ENCODE results near the gene TPRG1.

The TPRG1 gene

GRCh38 chr3:189297932-189298331 lies 126.2 kb downstream of the TPRG1 start:
- no peak overlapping the region for H2AFZ ChIP-seq (ENCODE audit: low read depth, low read length, severe bottlenecking)
- H3K4me3 ChIP-seq (ENCODE audit: insufficient read depth, low read length, poor library complexity, severe bottlenecking) = no peak overlapping the region
- no peaks in the 10 kb centered on the region for H3K27me3 ChIP-seq (ENCODE audit: low read length)
- no peak overlapping the region for H3K4me2 ChIP-seq (ENCODE audit: low read depth, low read length, poor library complexity, severe bottlenecking)
- no peaks in the 10 kb centered on the region for H3K36me3 ChIP-seq (ENCODE audit: low read length)
- H3K27ac ChIP-seq (ENCODE audit: low read depth, low read length) = no peak overlapping the region
- H3K79me2 ChIP-seq (ENCODE audit: insufficient read depth, low read length) = no peaks in the 10 kb centered on the region
- H4K20me1 ChIP-seq (ENCODE audit: low read depth, low read length) = no peaks in the 10 kb centered on the region
- H3K9me2 ChIP-seq (replicated peaks; ENCODE audit: insufficient read depth, low read length) = no peaks in the 10 kb centered on the region
- H3K9me3 ChIP-seq (ENCODE audit: insufficient read depth, low read length) = no peaks in the 10 kb centered on the region
- H3K9ac ChIP-seq (ENCODE audit: low read length) = no peak overlapping the region
- TF ChIP-seq CTCF (IDR thresholded peaks at IDR 0.05; ENCODE audit: insufficient read depth, low read length, poor library complexity, severe bottlenecking) (no peak), EZH2phosphoT487 (conservative IDR thresholded peaks at IDR 0.05; ENCODE audit: low read length) (no peak)
- H3F3A ChIP-seq (ENCODE audit: insufficient read depth) = no peaks in the 10 kb centered on the region

GRCh38 chr3:189298469-189299375 lies 127.0 kb downstream of the TPRG1 start:
- no peak for TF ChIP-seq CTCF (IDR thresholded peaks at IDR 0.05; ENCODE audit: insufficient read depth, low read length, poor library complexity, severe bottlenecking)
- TF ChIP-seq EZH2phosphoT487 (conservative IDR thresholded peaks at IDR 0.05; ENCODE audit: low read length) = no peak
- Histone ChIP-seq H3K9me2 (replicated peaks; ENCODE audit: insufficient read depth, low read length) (no peaks in the 10 kb centered on the region), H2AFZ (ENCODE audit: low read depth, low read length, severe bottlenecking) (no peak overlapping the region), H3K4me2 (ENCODE audit: low read depth, low read length, poor library complexity, severe bottlenecking) (no peak overlapping the region), H3K27ac (ENCODE audit: low read depth, low read length) (no peak overlapping the region), H3K79me2 (ENCODE audit: insufficient read depth, low read length) (no peaks in the 10 kb centered on the region), H3K36me3 (ENCODE audit: low read length) (no peaks in the 10 kb centered on the region), H3K27me3 (ENCODE audit: low read length) (no peaks in the 10 kb centered on the region), H3F3A (ENCODE audit: insufficient read depth) (no peaks in the 10 kb centered on the region), H3K9me3 (ENCODE audit: insufficient read depth, low read length) (no peaks in the 10 kb centered on the region), H3K9ac (ENCODE audit: low read length) (no peak overlapping the region), H4K20me1 (ENCODE audit: low read depth, low read length) (no peaks in the 10 kb centered on the region), H3K4me3 (ENCODE audit: insufficient read depth, low read length, poor library complexity, severe bottlenecking) (no peak overlapping the region)

GRCh38 chr3:189300345-189300744 lies 128.6 kb downstream of the TPRG1 start:
- Histone ChIP-seq H3K4me2 (ENCODE audit: low read depth, low read length, poor library complexity, severe bottlenecking) (no peak overlapping the region), H3K9me3 (ENCODE audit: insufficient read depth, low read length) (no peaks in the 10 kb centered on the region), H3K4me3 (ENCODE audit: insufficient read depth, low read length, poor library complexity, severe bottlenecking) (no peak overlapping the region), H3K27ac (ENCODE audit: low read depth, low read length) (no peak overlapping the region), H3K9ac (ENCODE audit: low read length) (no peak overlapping the region), H2AFZ (ENCODE audit: low read depth, low read length, severe bottlenecking) (no peak overlapping the region), H3K27me3 (ENCODE audit: low read length) (no peaks in the 10 kb centered on the region), H3K79me2 (ENCODE audit: insufficient read depth, low read length) (no peaks in the 10 kb centered on the region), H4K20me1 (ENCODE audit: low read depth, low read length) (no peaks in the 10 kb centered on the region), H3K36me3 (ENCODE audit: low read length) (no peaks in the 10 kb centered on the region), H3F3A (ENCODE audit: insufficient read depth) (no peaks in the 10 kb centered on the region), H3K9me2 (replicated peaks; ENCODE audit: insufficient read depth, low read length) (no peaks in the 10 kb centered on the region)
- TF ChIP-seq EZH2phosphoT487 (conservative IDR thresholded peaks at IDR 0.05; ENCODE audit: low read length) = no peak
- TF ChIP-seq CTCF (IDR thresholded peaks at IDR 0.05; ENCODE audit: insufficient read depth, low read length, poor library complexity, severe bottlenecking) = no peak

All from SU-DHL-6 (cell line).